Fibroblast of skin of back (primary cell): ENCODE measurements around the gene SLC44A2. TPM values are rescaled to one million over a fixed set of nuclear protein-coding genes. Genes with fewer than 3 reads are reported as not detected.
A peak's percentile ranks its signal among the peaks of the same experiment; 100 is the strongest.

Source experiments
- DNase-seq: peaks from one replicate; pipeline ENCODE4 v3.0.0-alpha.2; 2013
- polyA plus RNA-seq, 2 experiments: library from polyadenylated mRNA; unstranded; fragments of 120-200 nt; gene quantifications; one replicate each; pipeline ENCODE4 v1.2.1, GENCODE V29; 2013; ENCODE audit not compliant: insufficient read length in 2 of 2

The SLC44A2 gene
- 114 TPM for polyA plus RNA-seq (2013, experiment 1 of 2; ENCODE audit: insufficient read length)
- 136 TPM for polyA plus RNA-seq (2013, experiment 2 of 2; ENCODE audit: insufficient read length)

- DNase-seq, result peak; percentile 54
Observed at GRCh38 chr19:10625003-10625761, at the start of gene SLC44A2. SLC44A2 (plus strand) TSS chr19:10625553; CDS start chr19:10625634, 81 bp downstream.

- no peak for DNase-seq
Observed at GRCh38 chr19:10577951-10578350, 47.4 kb upstream of the SLC44A2 start.

GRCh38 chr19:10580979-10581631, 44.2 kb upstream of the SLC44A2 start:
- peak; percentile 85 for DNase-seq

GRCh38 chr19:10582091-10582490, 43.3 kb upstream of the SLC44A2 start:
- DNase-seq, result no peak

GRCh38 chr19:10583036-10583776, 42.1 kb upstream of the SLC44A2 start:
- no peak for DNase-seq

GRCh38 chr19:10586396-10586795, 39.0 kb upstream of the SLC44A2 start:
- DNase-seq, result no peak

GRCh38 chr19:10587022-10587838, 38.1 kb upstream of the SLC44A2 start, which contains the start of gene AP1M2:
AP1M2 (minus strand) TSS chr19:10587312; CDS start chr19:10587231, 81 bp downstream.
- DNase-seq, result no peak

- no peak for DNase-seq
Observed at GRCh38 chr19:10587839-10588150, 37.6 kb upstream of the SLC44A2 start.

GRCh38 chr19:10593148-10593547, 32.2 kb upstream of the SLC44A2 start:
- DNase-seq, result no peak

- no peak for DNase-seq
Observed at GRCh38 chr19:10593820-10594637, 31.3 kb upstream of the SLC44A2 start.

- no peak for DNase-seq
Observed at GRCh38 chr19:10600149-10600548, 25.2 kb upstream of the SLC44A2 start.

- DNase-seq, result no peak
Observed at GRCh38 chr19:10601999-10602329, 23.4 kb upstream of the SLC44A2 start.

- DNase-seq, result peak; percentile 78
Observed at GRCh38 chr19:10602330-10603083, 22.8 kb upstream of the SLC44A2 start.

- peak; percentile 62 for DNase-seq
Observed at GRCh38 chr19:10603084-10603872, 22.1 kb upstream of the SLC44A2 start.

- no peak for DNase-seq
Observed at GRCh38 chr19:10603873-10604459, 21.4 kb upstream of the SLC44A2 start.

GRCh38 chr19:10604460-10604980, 20.8 kb upstream of the SLC44A2 start:
- DNase-seq, result no peak

- DNase-seq, result no peak
Observed at GRCh38 chr19:10611907-10612306, 13.4 kb upstream of the SLC44A2 start.

GRCh38 chr19:10612499-10613119, 12.7 kb upstream of the SLC44A2 start:
- DNase-seq, result no peak
